HG02642 (cell line): ENCODE results near the gene DAD1.
A peak's percentile ranks its signal among the peaks of the same experiment; 100 is the strongest.
"Not testable (repeated sequence)": the region's sequence is repeated elsewhere in the genome, so short reads cannot be mapped to it uniquely, and the experiment has no call there.

ENCODE experiments used
- ATAC-seq: cut with Tn5 transposase; IDR thresholded peaks from one replicate; pipeline ENCODE4 v1.9.1; 2021; ENCODE audit warnings: mild to moderate bottlenecking; ENCODE audit not compliant: unreplicated experiment, poor library complexity

Gene DAD1

DNA sequence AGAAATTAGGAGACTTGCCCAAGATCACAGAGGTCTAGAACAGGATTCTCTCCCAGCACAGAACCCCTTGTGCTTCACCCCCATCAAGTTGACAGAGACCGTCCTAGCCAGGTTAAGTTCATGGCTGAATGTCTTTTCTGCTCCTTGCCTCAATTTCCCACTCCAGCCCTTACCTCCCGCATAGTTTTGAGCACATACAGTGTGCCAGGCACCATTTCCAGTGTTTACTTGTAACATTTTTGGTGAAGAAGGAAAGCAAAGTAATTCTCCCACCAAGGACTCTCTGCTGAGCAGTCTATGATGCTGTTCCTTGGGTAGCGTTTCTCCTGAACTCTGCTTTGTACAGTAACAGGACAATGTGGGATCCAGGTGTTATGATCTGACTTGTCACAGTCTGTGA is 10.3 kb upstream of the DAD1 start:
- ATAC-seq = no peak

GRCh38 chr14:22598896-22599244 is 9.8 kb upstream of the DAD1 start:
- ATAC-seq = peak; percentile 42

GRCh38 chr14:22598099-22598895 is 9.3 kb upstream of the DAD1 start, which contains the start of gene ABHD4:
TSS of gene ABHD4 (plus strand) at chr14:22598300. CDS start at chr14:22598307, 7 bp downstream.
- peak; percentile 87 for ATAC-seq

DNA sequence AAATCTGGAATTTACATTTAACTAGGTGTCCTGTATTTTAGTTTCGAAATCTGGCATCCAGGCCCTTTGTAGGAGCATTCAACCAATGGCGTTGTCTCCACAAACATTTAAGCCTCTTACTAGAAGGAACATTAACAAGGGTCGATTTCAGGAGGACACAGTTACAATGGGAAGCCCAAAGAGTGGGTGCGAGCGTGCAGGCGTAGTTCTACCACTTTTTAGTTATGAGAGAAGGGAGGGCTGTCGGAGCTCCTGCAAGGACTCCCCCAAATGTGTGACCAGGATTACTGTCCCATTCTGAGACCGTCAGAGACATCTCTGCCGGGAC is 8.7 kb upstream of the DAD1 start:
- no peak for ATAC-seq

- no peak for ATAC-seq
These were observed 8.2 kb upstream of the DAD1 start for GRCh38 chr14:22597265-22597664.

- no peak for ATAC-seq
These were observed 7.4 kb upstream of the DAD1 start for GRCh38 chr14:22596354-22596879.

GRCh38 chr14:22594156-22594716 is 5.2 kb upstream of the DAD1 start:
- no peak for ATAC-seq

GRCh38 chr14:22593601-22594000 is 4.6 kb upstream of the DAD1 start:
- no peak for ATAC-seq

GRCh38 chr14:22593189-22593588 is 4.2 kb upstream of the DAD1 start:
- ATAC-seq = no peak

GRCh38 chr14:22588526-22589095 is 413 bp downstream of the DAD1 start:
- ATAC-seq = no peak

- not testable (repeated sequence) for ATAC-seq
These were observed 1.2 kb downstream of the DAD1 start for GRCh38 chr14:22587677-22588422.

DNA sequence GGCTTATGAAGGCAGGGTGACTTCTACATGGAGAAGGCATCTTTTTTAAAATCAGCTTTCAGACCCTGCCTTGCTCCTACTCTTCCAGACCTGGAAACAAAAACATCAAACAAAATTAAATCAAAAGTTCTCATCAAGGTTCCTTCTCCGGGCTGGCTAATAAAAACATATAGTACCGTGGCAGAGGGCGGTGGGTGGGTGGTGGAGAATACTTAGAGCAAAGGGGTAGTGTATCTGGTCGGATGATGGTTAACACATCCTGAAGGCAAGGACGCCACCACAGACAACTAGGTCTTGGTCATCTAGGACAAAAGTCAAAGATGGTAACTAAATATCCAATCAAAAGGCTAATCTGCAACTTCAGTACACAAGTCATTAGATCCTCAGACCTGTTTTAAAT is 1.8 kb downstream of the DAD1 start:
- ATAC-seq = no peak

DNA sequence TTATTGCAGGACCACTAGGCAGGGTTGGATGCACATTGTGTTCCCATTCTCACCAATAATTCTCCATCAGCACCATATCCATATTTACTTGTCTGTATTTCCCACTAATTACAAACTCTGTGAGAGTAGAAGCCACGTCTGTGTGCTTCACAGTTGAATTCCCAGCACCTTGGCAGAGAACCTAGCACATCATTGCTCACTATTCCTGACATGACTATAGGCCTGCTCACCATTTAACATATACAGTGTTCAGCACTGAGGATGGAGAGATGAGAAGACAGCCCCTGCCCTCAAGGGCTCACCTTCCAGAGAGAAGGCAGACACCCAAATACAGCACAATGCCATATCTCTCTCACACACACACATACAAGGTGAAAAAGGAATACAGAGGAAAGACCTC is 5.0 kb downstream of the DAD1 start:
- no peak for ATAC-seq

- no peak for ATAC-seq
These were observed 8.4 kb downstream of the DAD1 start for GRCh38 chr14:22580625-22581024.

GRCh38 chr14:22579881-22580280 is 9.1 kb downstream of the DAD1 start:
- ATAC-seq = no peak

DNA sequence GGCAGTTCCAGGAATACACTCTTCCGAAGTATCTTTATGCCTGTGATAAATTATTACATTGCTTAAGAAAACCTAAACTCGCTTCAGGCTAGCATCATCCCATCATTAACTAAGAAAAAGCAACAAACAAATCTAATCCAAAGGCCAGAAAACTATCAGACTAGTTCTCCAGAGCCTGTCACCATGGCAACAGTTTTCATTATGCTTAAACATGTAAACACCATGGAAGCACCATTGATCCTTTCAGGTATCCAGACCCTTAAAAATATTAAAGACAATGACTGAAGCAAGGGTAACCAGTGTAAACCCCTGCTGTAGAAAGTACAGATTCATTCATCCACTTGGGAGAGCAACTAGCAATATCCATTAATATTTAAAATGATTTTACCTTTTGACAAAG is 9.8 kb downstream of the DAD1 start:
- ATAC-seq = no peak

- no peak for ATAC-seq
These were observed 11.6 kb downstream of the DAD1 start for GRCh38 chr14:22577334-22577908.

GRCh38 chr14:22573804-22574203 is 15.2 kb downstream of the DAD1 start:
- no peak for ATAC-seq

DNA sequence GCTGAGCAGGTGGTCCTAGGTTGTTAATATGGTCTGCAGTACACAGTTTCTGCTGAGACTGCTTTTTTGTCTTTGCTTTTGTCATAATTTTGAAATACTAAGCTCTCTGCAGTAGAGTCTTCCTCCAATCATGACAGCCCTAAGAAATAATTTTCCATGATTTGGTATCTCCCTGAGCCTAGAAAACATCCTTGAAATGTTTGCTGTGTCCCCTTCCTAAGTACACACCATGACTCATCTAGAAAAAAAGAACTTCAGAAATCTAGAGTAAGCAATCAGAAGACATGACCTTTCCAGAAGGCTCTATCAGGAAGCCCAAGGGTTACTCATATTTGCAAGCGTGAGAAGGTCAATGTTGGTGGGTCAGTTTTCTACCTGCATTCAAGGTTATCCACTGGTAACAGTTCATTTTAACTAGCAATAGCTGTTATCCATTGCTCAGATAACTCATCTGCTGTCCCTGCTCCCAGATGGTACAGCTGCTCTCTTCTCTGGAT is 16.4 kb downstream of the DAD1 start:
- no peak for ATAC-seq

DNA sequence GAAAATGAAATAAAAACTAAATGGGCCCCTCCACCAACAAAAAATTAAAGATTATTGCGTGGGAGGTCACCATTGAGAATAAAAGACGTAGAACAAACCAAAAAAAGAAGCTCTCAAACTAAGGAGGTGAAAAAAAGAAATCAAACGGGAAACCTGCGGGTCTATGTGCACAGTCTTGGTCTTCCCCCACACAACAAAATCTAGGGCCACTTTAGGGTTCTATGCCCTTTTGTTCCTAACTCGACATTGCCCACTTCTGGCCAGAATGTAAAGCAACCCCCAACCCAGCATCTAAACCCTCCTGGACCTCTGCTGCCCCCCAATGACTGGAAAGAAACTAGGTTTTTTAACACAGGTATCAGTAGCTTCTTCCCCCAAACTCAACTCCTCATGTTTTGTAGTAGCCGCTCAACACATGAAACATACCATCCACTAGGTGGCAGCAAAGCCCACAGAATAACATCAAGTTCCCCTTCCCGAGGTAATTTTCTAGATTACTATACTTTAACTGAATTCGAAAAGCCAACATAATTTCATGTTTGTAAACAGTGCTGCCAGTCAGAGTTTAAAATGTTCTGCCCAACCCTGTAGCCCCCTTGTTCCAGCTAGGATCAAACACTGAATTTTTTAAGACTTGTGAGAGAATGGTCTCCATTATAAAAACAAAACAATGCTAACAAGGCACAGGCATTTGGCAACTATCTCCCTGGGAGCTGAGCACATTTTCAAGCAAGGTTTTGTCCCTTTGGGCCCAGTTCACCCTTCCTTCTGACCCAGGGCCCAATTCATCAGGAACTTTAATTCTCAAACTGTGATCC is 18.7 kb downstream of the DAD1 start:
- peak; percentile 71 for ATAC-seq
